ENCODE data around the gene ANK2.

The ANK2 gene

DNA sequence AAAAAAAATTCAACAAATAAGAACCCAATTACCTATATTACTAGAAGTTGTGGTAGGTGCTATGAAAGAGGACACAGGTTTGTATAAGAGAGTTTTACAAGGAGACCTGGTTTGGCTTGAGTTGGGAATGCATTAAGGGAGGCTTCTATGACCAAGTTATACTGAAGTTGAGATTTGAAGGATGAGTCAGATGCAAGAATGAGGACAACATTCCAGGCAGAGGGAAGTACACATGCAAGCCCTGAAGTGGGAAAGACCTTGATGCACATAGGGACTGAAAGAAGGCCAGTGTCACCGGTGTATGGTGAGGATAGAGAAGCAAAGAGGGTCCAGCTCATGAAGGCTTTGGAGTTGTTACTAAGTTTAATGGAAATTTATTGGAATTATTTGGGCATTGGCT lies 52.2 kb downstream of the ANK2 start:
- DNase-seq, result no peak

DNA sequence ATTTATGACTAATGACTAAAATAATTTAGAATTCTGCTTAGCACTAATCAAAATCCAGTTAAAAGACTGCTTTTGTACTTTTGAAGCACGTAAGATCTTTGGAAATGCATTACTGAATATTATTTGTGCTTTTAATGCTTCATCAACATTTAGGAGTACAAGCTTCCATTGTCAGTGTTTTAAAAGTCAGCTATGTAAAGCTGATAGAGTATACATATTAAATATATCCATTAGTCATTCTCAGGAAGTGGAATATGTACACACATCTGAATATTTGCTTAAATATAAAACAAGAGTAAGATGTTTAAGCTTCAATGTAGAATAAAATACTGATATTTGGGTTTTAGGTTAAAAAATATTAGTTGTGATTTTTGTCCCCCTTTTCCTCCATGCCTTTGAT lies 54.1 kb downstream of the ANK2 start:
- no peak for DNase-seq

DNA sequence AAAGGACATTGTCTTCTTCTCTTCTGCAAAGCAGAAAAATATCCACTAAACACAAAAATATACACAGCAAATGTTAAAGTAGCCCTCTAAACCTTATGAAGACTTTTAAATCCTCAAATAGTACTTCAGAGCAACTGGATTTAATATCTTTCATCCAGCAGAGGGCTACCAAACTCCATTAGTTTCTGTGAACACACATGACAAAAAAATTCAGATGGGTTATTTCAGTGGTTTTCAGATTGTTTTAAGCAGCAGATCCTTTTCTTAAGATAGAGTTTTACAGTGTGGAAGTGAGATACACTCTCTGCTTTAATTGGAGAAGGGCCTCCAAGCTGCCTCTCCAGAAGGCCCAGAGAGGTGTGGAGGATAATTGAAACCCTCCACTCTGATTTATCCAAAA lies 56.7 kb downstream of the ANK2 start:
- no peak for DNase-seq

GRCh38 chr4:113109106-113109718 lies 59.8 kb downstream of the ANK2 start:
- no peak for DNase-seq

GRCh38 chr4:113112338-113112978 lies 63.0 kb downstream of the ANK2 start:
- no peak for DNase-seq

DNA sequence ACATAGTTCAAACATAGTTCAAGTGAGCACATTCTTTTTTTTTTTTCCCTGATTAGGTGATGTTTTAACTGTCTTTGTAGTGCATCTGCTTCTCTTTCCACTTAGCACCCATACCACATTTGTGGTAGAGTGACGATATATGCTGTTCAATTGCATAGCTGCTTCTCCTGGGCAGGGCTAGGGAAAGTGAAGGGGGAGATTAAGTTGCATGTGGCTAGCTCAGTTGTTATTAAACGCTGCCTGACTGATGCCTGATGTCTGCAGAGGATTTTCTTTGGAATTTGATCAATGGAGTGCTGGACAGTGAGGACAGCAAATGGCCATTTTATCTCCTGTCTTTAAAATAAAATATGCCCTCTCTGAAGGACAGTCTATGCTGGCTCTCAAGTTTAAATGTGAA lies 63.7 kb downstream of the ANK2 start:
- no peak for DNase-seq

GRCh38 chr4:113114884-113115283 lies 65.4 kb downstream of the ANK2 start:
- DNase-seq, result no peak

- DNase-seq, result peak; percentile 30
These were observed 67.2 kb downstream of the ANK2 start for GRCh38 chr4:113116414-113117357.

DNA sequence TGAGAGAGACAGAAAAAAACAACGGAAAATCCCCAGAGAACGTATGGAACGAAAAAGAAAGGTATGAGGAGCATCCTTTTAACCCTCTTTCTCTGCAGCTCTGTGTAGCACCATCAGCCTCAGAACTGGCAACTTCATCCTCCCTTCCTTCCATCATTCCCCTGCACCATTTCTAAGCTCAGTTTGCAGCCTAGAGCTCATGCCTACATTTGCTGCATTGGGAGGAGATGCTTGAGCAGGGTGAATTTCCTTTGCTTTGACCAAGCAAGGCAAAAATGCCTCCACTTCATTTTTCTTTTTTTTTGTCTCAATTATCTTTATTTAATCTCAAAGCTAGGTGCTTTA lies 67.9 kb downstream of the ANK2 start:
- DNase-seq, result no peak

DNA sequence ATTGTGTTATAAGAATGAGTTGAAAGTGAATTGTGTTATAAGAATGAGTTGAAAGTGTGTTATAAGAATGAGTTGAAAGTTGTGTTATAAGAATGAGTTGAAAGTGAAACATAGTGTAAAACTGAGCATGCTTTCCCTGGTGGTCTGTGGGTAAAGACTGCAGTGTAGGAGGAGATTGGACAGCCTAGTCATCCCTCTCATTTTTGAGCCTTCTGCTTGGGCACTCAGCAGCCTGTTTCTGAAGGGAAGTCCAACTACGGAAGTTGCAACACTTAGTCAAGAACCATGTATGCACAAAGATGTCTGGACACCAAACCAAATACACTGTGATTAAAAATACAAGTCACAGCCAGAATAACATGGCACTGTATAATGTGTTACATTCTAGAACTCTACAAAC lies 72.6 kb downstream of the ANK2 start:
- DNase-seq, result no peak

GRCh38 chr4:113125418-113125817 lies 76.0 kb downstream of the ANK2 start:
- no peak for DNase-seq

DNA sequence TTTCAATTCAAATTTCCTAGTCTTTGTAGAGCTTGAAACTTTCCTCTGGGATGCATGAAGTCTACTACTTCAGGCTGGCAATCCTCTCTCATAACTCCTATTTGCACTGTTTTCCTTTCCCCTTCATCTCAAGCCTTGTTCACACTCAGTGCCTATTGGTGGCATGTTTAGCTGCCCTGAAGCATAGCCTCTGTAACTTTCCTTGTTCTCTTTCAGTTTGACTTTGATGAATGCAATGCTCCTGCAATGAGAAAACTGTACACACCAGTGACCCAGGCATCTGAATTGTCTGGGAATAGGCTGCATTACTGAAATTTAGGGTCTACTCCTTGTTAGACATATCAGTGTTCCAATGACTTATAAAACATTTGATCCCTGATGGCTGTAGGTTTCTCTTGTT lies 81.7 kb downstream of the ANK2 start:
- no peak for DNase-seq

DNA sequence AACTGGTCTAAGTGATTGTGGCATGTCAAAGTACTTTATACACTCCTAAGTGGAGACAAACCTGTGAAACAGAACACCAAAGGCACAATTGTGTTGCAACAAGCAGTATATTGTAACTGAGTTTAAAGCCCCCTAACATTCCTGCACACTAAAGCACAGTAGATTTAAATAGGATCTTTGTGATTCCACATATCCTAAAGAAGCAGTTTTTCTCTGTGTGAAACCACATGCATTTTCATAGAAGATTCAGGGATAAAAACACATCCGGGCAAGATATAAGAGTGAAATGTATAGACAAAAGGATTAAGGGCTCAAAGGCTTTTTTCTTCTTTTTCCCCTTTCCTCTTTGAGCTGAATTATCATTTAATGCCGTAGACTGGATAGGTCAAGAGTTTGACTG lies 82.2 kb downstream of the ANK2 start:
- DNase-seq, result no peak

DNA sequence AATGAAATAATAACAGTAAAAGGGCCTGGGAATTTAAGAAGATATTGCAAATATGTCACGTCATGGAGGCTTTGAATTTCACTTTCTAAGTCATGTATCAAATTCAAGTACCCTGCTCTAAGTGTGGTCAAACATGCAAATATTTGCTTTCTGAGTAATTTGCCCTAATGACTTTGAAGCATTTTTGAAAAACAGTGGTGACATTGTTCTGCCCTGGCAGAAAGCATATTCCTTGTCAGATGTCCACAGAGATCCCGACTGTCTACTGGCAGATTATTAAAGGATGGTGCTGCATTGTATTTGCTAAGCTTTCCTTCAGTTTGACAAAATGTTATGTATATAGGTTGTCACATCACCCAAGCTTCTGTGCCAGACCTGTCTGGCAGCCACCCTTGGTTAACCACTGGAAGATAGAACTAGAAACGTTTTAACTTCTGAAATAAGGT lies 92.5 kb downstream of the ANK2 start:
- DNase-seq, result no peak

GRCh38 chr4:113142351-113142750 lies 92.9 kb downstream of the ANK2 start:
- DNase-seq, result no peak

GRCh38 chr4:113144091-113144490 lies 94.6 kb downstream of the ANK2 start:
- no peak for DNase-seq

- no peak for DNase-seq
These were observed 95.7 kb downstream of the ANK2 start for GRCh38 chr4:113145147-113145518.

GRCh38 chr4:113145519-113146291 lies 96.3 kb downstream of the ANK2 start:
- DNase-seq, result peak; percentile 46

DNA sequence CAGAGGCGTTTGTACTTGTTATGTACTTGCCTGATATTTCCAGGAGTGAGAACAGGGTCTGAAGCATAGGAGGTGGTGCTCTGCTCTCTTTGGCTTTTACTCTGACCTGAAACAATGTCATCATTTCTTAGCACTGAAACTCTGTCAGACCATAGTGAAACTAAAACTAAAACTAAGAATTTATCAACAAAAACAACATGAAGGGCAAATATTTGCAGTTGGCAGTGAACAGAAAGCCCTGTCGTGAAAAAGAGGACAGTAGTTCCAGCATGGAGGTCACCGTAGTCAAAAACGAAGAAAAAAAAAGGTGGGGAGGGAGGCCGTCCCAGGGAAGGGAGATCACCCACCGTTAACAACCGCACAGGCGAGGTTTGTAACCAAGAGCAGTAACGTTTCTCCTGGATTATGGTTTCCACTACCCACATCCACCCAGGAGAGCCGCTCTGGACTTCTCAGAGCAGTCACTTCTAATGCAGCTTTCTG lies 97.5 kb downstream of the ANK2 start:
- no peak for DNase-seq

DNA sequence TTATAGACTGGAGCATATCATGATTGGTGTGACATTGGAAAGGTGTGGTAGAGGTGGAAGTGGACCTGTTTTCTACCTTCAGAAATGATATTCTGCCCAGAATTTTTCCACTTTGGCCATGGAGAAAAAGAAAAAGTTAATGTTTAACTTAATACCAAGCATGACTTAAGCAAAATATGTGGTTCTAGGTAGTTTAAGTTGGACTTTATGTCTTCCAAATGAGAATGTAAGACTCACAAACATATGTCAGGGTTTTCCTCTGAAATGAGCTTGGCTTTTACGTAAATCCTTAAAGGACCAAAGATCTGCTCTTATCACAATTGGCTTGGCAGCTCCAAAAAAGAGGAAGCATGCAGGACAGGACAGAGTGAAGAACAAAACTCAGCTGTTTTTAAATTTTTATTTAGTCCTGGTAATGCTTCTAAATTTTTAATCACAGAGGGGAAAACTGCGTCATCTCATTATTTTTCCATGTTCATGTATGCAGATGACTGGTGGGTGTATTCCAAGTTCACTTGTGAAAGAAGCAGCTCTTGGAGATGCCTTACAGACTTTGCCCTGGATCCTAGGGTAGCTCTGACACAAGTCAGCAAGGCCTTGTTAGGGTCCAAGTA lies 98.2 kb downstream of the ANK2 start:
- no peak for DNase-seq

DNA sequence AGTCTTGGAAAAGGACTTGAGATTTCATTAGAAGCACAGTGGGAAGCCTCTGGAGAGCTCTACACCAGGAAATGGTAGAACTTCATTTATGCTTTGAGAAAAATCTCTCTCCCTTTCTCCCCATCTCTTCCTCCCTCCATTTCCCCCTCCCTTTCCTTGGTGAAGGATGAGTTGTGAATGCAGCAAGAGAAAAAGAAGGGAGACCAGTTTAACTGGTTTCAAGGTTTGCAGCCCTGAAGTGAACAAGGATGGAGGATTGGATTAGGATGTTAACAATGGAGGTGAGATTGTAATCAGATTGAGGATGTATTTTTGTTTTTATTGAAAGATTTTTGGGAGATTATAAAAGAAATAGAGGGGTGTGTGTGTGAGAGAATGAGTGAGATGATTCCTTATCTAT lies 99.5 kb downstream of the ANK2 start:
- no peak for DNase-seq

GRCh38 chr4:113153529-113154101 lies 104.2 kb downstream of the ANK2 start:
- no peak for DNase-seq

Data from left hindlimb (tissue), 1 donor.